Measurements from ENCODE around the gene MRPL23. TPM values are rescaled to one million over a fixed set of nuclear protein-coding genes. Genes with fewer than 3 reads are reported as not detected.

Gene MRPL23
- total and polyA plus RNA-seq, 2 of the 8 experiments (the other 6 are each of a cell fraction or from before 2014, with no cell fraction given), result 86.4 to 244 TPM

DNA sequence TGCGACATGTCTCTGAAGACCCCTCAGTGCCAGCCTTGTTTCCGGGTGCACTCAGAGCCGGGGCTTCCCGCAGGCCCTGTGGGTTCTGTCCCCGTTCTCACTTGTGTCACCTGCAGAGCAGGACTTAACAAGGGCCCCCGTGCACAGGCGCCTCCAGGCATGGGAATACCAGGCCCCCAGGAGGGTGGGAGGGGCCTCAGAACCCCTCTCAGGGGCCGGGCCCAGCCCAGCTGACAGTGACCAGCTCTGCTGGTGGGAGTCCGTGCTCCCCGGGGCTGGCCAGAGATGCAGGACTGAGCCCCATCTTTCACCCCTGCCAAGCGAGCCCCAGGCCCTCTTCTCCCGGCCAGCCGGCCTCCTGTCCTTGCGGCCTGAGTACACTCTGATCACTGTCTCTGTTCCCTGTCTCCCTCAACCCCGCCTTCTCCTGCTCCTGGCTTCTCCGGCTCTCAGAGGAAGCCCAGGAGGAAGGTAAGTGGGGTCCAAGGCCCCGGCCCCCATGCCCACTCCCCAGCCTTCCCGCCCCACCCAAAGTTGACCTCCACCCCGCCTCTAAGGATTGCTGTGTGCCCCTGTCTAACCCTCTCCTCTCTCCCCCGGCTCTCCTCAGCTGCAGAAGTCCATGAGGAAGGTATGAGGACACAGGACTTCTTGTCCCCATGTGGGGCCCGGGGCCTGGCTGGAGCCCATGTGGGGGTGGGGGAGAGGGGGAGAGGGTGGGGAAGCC, 22.3 kb upstream of the MRPL23 start:
- no peak overlapping the region for H4K8ac ChIP-seq (ENCODE audit: extremely low read depth, insufficient read depth, low read length)
- H4K20me1 ChIP-seq (replicated peaks in 1 of 2; ENCODE audit: control insufficient read depth in 1 of 2, insufficient read depth in 2 of 2, low read length in 2 of 2), result no peaks in the 10 kb centered on the region
- H3K14ac ChIP-seq (ENCODE audit: insufficient read length), result no peak overlapping the region
- no peak overlapping the region for H3K9ac ChIP-seq (replicated peaks in 1 of 4; ENCODE audit: extremely low read depth in 1 of 4, low read depth in 3 of 4, low read length in 3 of 4)
- H3K4ac ChIP-seq (replicated peaks; ENCODE audit: insufficient read length, low read depth, low read length), result no peak overlapping the region
- no peak overlapping the region for H3K23ac ChIP-seq (ENCODE audit: insufficient read length)
- H2BK20ac ChIP-seq (ENCODE audit: low read length), result no peak overlapping the region
- H4K91ac ChIP-seq (replicated peaks; ENCODE audit: insufficient read length, low read length), result no peak overlapping the region
- WGBS, 2 experiments (ENCODE audit: extremely low coverage in 1 of 2, insufficient coverage in 1 of 2, insufficient read length in 1 of 2, insufficient replicate concordance in 2 of 2, low coverage in 1 of 2, low lambda C conversion rate in 2 of 2, missing lambda C conversion rate in 1 of 2), result 81% methylated on average over 10 of the region's 21 CpGs; no CpG with 5 or more reads in 1 of the 2 experiments
- no peak overlapping the region for H3K27ac ChIP-seq (ENCODE audit: low read depth, low read length)
- no peak overlapping the region for H2BK12ac ChIP-seq (ENCODE audit: low read depth, low read length)
- DNase-seq (ENCODE audit: low read depth in 1 of 2, low spot score in 2 of 2), result no peak
- H3K9me3 ChIP-seq (ENCODE audit: insufficient read depth in 2 of 2, low read depth in 1 of 2, low read length in 1 of 2), result no peaks in the 10 kb centered on the region
- no peak overlapping the region for H2AK5ac ChIP-seq (ENCODE audit: low read depth, low read length)
- no peaks in the 10 kb centered on the region for H3K27me3 ChIP-seq (replicated peaks in 1 of 4; ENCODE audit: control insufficient read depth in 3 of 4, extremely low read depth in 1 of 4, insufficient read depth in 3 of 4, low read length in 3 of 4)
- H2BK120ac ChIP-seq (replicated peaks; ENCODE audit: low read depth, low read length), result no peak overlapping the region
- no peak for FAIRE-seq
- H2BK5ac ChIP-seq (ENCODE audit: low read depth, low read length), result no peak overlapping the region
- H3K79me2 ChIP-seq (ENCODE audit: control insufficient read depth in 1 of 2, insufficient read depth in 2 of 2, low read length in 2 of 2), result no peaks in the 10 kb centered on the region
- no peak overlapping the region for H3K56ac ChIP-seq (replicated peaks; ENCODE audit: insufficient read length, low read depth, low read length)
- no peak overlapping the region for H3K4me2 ChIP-seq (ENCODE audit: insufficient read depth in 1 of 2, low read depth in 2 of 2, low read length in 2 of 2)
- no peaks in the 10 kb centered on the region for H3K79me1 ChIP-seq (ENCODE audit: low read depth, low read length)
- H2BK15ac ChIP-seq (ENCODE audit: low read length), result no peak overlapping the region
- H3K4me1 ChIP-seq (replicated peaks in 1 of 4; ENCODE audit: control insufficient read depth in 3 of 4, insufficient read depth in 4 of 4, low read length in 3 of 4), result peaks cover 0 to 3% (median 0%) of the 10 kb centered on the region in 4 experiments; a peak in 3 of 7 replicates
- no peaks in the 10 kb centered on the region for H3K23me2 ChIP-seq (ENCODE audit: low read depth, low read length)
- POLR2A ChIA-PET (ENCODE audit: partially characterized antibody), result no interaction called here
- CTCF ChIA-PET (ENCODE audit: partially characterized antibody), result interaction anchor here (1.1 to 1.7 kb wide), 2 partner anchors 11 to 43 kb away, joined by 3 read pairs; no protein-coding TSS in a partner anchor
- no peaks in the 10 kb centered on the region for H3K36me3 ChIP-seq (ENCODE audit: control insufficient read depth in 2 of 4, insufficient read depth in 4 of 4, low read length in 3 of 4)
- no peak overlapping the region for H4K5ac ChIP-seq (ENCODE audit: insufficient read length, low read depth, low read length)
- H3K18ac ChIP-seq (ENCODE audit: extremely low read depth, low read length), result no peak overlapping the region
- no peak overlapping the region for H2AFZ ChIP-seq (ENCODE audit: low read length)
- H3K4me3 ChIP-seq (ENCODE audit: extremely low read depth in 1 of 4, insufficient read depth in 2 of 4, low read depth in 3 of 4, low read length in 4 of 4), result no peak overlapping the region
- no peak for TF ChIP-seq SP1 (IDR thresholded peaks at IDR 0.05; ENCODE audit: low read depth, low read length)
- TF ChIP-seq HDAC2 (IDR thresholded peaks at IDR 0.05; ENCODE audit: borderline replicate concordance in 1 of 2, low read depth in 2 of 2, low read length in 2 of 2), result no peak
- no peak for TF ChIP-seq CREB1 (IDR thresholded peaks at IDR 0.05)
- TF ChIP-seq JUND (IDR thresholded peaks at IDR 0.05; ENCODE audit: low read length), result no peak
- TF ChIP-seq, protein P1, sequence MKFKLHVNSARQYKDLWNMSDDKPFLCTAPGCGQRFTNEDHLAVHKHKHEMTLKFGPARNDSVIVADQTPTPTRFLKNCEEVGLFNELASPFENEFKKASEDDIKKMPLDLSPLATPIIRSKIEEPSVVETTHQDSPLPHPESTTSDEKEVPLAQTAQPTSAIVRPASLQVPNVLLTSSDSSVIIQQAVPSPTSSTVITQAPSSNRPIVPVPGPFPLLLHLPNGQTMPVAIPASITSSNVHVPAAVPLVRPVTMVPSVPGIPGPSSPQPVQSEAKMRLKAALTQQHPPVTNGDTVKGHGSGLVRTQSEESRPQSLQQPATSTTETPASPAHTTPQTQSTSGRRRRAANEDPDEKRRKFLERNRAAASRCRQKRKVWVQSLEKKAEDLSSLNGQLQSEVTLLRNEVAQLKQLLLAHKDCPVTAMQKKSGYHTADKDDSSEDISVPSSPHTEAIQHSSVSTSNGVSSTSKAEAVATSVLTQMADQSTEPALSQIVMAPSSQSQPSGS (IDR thresholded peaks at IDR 0.05; ENCODE audit: low read length), result no peak
- no peak for TF ChIP-seq CBX8 (IDR thresholded peaks at IDR 0.05; ENCODE audit: borderline replicate concordance, low read depth, low read length)
- no peak for TF ChIP-seq ASH2L (IDR thresholded peaks at IDR 0.05; ENCODE audit: low read length)
- no peak for TF ChIP-seq CEBPB (IDR thresholded peaks at IDR 0.05; ENCODE audit: low read depth, low read length)
- no peak for TF ChIP-seq TCF12 (IDR thresholded peaks at IDR 0.05; ENCODE audit: low read depth, low read length)

Data from H1 (cell line).